GM19467 (cell line): ENCODE data around the gene COL20A1.

ENCODE experiments used
- ATAC-seq: cut with Tn5 transposase; IDR thresholded peaks from one replicate; pipeline ENCODE4 v1.9.1; 2021; ENCODE audit warnings: mild to moderate bottlenecking, moderate library complexity; ENCODE audit not compliant: unreplicated experiment

Gene COL20A1

GRCh38 chr20:63318391-63319163, 25.6 kb downstream of the COL20A1 start:
- ATAC-seq = no peak

- ATAC-seq = no peak
Measured at GRCh38 chr20:63319164-63320040, 26.4 kb downstream of the COL20A1 start.

- ATAC-seq = no peak
Measured at GRCh38 chr20:63320041-63320511, 27.1 kb downstream of the COL20A1 start.

GRCh38 chr20:63320616-63321147, 27.7 kb downstream of the COL20A1 start:
- no peak for ATAC-seq

GRCh38 chr20:63321148-63321831, 28.3 kb downstream of the COL20A1 start:
- ATAC-seq = no peak

GRCh38 chr20:63322146-63322932, 29.4 kb downstream of the COL20A1 start:
- ATAC-seq = no peak

GRCh38 chr20:63322933-63323273, 29.9 kb downstream of the COL20A1 start:
- no peak for ATAC-seq

GRCh38 chr20:63323357-63323981, 30.5 kb downstream of the COL20A1 start:
- no peak for ATAC-seq

- no peak for ATAC-seq
Measured at GRCh38 chr20:63325021-63325471, 32.1 kb downstream of the COL20A1 start.

GRCh38 chr20:63325554-63326313, 32.7 kb downstream of the COL20A1 start:
- no peak for ATAC-seq

- no peak for ATAC-seq
Measured at GRCh38 chr20:63326314-63327230, 33.6 kb downstream of the COL20A1 start.

GRCh38 chr20:63327231-63327745, 34.3 kb downstream of the COL20A1 start:
- no peak for ATAC-seq

GRCh38 chr20:63328026-63328700, 35.2 kb downstream of the COL20A1 start:
- no peak for ATAC-seq

GRCh38 chr20:63328718-63329275, 35.8 kb downstream of the COL20A1 start:
- ATAC-seq = no peak

- ATAC-seq = no peak
Measured at GRCh38 chr20:63329331-63330083, 36.5 kb downstream of the COL20A1 start.

- no peak for ATAC-seq
Measured at GRCh38 chr20:63330084-63330760, 37.2 kb downstream of the COL20A1 start.
